Loucy (cell line): ENCODE results near the gene CSNK2A2.

Experiments used
- H2AFZ ChIP-seq: fragments of 200-600 bp; sonication (generic); 2 replicates; pipeline ENCODE4 v1.6.0; 2016; ENCODE audit warnings: antibody characterized with exemption, mild to moderate bottlenecking, low read length, moderate library complexity
- H3F3A ChIP-seq: fragments of 200-600 bp; 2 replicates; pipeline ENCODE4 v1.6.0; 2016; ENCODE audit warnings: antibody characterized with exemption, low read depth, mild to moderate bottlenecking
- H3K27me3 ChIP-seq: fragments of 200-600 bp; sonication (generic); 2 replicates; pipeline ENCODE4 v1.6.1; 2014; ENCODE audit warnings: low read length, mild to moderate bottlenecking; ENCODE audit not compliant: insufficient read depth, poor library complexity, severe bottlenecking
- H3K36me3 ChIP-seq: fragments of 200-600 bp; sonication (generic); 2 replicates; pipeline ENCODE4 v1.6.1; 2016; ENCODE audit warnings: low read length; ENCODE audit not compliant: insufficient read depth
- H3K4me1 ChIP-seq: fragments of 200-600 bp; sonication (generic); 2 replicates; pipeline ENCODE4 v1.5.1; 2014; ENCODE audit warnings: low read length, mild to moderate bottlenecking; ENCODE audit not compliant: insufficient read depth, poor library complexity, severe bottlenecking
- H3K4me2 ChIP-seq: fragments of 200-600 bp; sonication (generic); 2 replicates; pipeline ENCODE4 v1.6.0; 2014; ENCODE audit warnings: antibody characterized with exemption, low read length, low read depth, mild to moderate bottlenecking; ENCODE audit not compliant: poor library complexity, severe bottlenecking
- H3K4me3 ChIP-seq: fragments of 200-600 bp; sonication (generic); 2 replicates; pipeline ENCODE4 v1.5.1; 2014; ENCODE audit warnings: low read length, mild to moderate bottlenecking, mixed read lengths; ENCODE audit not compliant: poor library complexity, severe bottlenecking
- H3K79me2 ChIP-seq: fragments of 200-600 bp; sonication (generic); 2 replicates; pipeline ENCODE4 v1.6.1; 2014; ENCODE audit warnings: low read length; ENCODE audit not compliant: insufficient read depth
- H3K9ac ChIP-seq: fragments of 200-600 bp; sonication (generic); 2 replicates; pipeline ENCODE4 v1.6.0; 2014; ENCODE audit warnings: mild to moderate bottlenecking, low read depth, low read length, moderate library complexity; ENCODE audit not compliant: poor library complexity, severe bottlenecking
- H3K9me2 ChIP-seq: fragments of 200-600 bp; sonication (generic); replicated peaks from 2 replicates; pipeline ENCODE4 v1.6.1; 2016; ENCODE audit warnings: low read depth, low read length, mixed read lengths
- H3K9me3 ChIP-seq: fragments of 200-600 bp; sonication (generic); 2 replicates; pipeline ENCODE4 v1.6.1; 2014; ENCODE audit warnings: mild to moderate bottlenecking, antibody characterized with exemption, low read length, low read depth; ENCODE audit not compliant: insufficient read depth
- H4K20me1 ChIP-seq: fragments of 200-600 bp; sonication (generic); 2 replicates; pipeline ENCODE4 v1.6.0; 2014; ENCODE audit warnings: antibody characterized with exemption, low read length, mild to moderate bottlenecking; ENCODE audit not compliant: insufficient read depth, poor library complexity, severe bottlenecking
- EZH2phosphoT487 ChIP-seq: fragments of 200-600 bp; IDR thresholded peaks from 2 replicates; pipeline ENCODE4 v1.6.1; 2018; ENCODE audit warnings: antibody characterized with exemption, mild to moderate bottlenecking, moderate library complexity, borderline replicate concordance
- TF ChIP-seq, protein P1 (sequence below): fragments of 200-600 bp; sonication (generic); conservative IDR thresholded peaks from 2 replicates; pipeline ENCODE4 v1.5.1; 2014; ENCODE audit warnings: mild to moderate bottlenecking, antibody characterized with exemption, low read length

The CSNK2A2 gene

DNA sequence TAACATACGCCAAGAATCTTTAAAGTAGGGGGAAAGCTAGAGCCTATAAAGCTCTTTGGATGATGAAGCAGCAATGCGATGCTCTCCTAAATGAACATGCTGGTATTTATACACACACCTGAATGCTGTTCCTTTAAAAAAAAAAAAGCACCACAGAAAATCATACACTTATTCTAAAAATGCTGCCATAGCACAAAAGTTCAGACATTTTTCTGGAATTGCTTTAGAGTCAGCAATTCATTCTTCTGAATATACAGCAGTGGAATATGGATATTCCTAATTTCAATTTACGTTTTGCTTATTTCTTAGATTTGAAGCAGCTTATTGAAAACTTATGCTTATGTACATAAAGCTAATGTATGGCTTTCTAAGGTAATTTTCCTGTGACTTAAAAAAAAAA, 3.1 kb downstream of the CSNK2A2 start:
- H3K4me2 ChIP-seq: peak overlapping the region; percentile 93
- peaks cover 42% of the 10 kb centered on the region for H3K4me1 ChIP-seq
- H3K79me2 ChIP-seq: peaks cover 74% of the 10 kb centered on the region
- H3K4me3 ChIP-seq: peak overlapping the region; percentile 78
- H3K9me2 ChIP-seq: no peaks in the 10 kb centered on the region
- no peaks in the 10 kb centered on the region for H3K9me3 ChIP-seq
- TF ChIP-seq, protein P1, sequence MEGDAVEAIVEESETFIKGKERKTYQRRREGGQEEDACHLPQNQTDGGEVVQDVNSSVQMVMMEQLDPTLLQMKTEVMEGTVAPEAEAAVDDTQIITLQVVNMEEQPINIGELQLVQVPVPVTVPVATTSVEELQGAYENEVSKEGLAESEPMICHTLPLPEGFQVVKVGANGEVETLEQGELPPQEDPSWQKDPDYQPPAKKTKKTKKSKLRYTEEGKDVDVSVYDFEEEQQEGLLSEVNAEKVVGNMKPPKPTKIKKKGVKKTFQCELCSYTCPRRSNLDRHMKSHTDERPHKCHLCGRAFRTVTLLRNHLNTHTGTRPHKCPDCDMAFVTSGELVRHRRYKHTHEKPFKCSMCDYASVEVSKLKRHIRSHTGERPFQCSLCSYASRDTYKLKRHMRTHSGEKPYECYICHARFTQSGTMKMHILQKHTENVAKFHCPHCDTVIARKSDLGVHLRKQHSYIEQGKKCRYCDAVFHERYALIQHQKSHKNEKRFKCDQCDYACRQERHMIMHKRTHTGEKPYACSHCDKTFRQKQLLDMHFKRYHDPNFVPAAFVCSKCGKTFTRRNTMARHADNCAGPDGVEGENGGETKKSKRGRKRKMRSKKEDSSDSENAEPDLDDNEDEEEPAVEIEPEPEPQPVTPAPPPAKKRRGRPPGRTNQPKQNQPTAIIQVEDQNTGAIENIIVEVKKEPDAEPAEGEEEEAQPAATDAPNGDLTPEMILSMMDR: no peak
- no peak for TF ChIP-seq EZH2phosphoT487
- peak overlapping the region; percentile 23 for H3K9ac ChIP-seq
- H3K36me3 ChIP-seq: peaks cover 33% of the 10 kb centered on the region
- H4K20me1 ChIP-seq: peaks cover 49% of the 10 kb centered on the region
- no peaks in the 10 kb centered on the region for H3F3A ChIP-seq
- no peaks in the 10 kb centered on the region for H3K27me3 ChIP-seq
- H2AFZ ChIP-seq: no peak overlapping the region

DNA sequence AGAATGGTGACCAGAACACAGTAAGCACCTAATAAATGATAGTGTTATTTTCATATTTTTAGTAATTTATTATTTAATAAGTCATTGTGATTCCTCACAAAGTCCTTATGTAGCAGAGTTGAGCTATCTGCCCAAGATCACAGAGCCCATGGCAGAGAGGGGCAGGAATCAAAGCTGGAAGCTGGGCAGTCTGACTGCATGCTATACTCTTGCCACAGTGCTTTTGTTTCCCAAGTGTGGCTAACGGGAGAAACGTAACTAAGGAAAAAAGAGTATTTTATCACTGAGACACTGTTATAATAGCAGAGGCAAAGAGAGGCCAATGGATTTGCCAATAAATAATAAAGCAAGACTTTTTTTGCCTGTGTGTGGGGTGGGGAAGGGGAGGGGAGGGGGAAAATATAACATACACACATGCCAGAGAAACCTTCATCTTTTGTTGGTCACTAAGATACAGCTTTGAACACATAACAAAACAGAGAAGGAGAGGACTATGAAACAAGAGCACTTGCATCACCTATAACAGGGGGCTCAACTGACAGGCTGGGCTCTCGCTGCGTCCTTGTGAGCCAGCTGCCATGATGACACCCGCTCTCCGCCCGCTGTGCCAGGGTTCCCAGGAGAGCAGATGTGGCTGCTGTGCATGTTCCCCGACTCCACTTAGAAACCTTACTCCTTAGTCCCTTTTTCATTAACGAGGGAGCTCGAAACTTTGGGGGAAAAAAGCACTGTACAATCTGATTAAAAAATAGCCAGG, 10.1 kb downstream of the CSNK2A2 start:
- TF ChIP-seq, protein P1: no peak
- no peak for TF ChIP-seq EZH2phosphoT487
- Histone ChIP-seq H4K20me1 (peaks cover 25% of the 10 kb centered on the region), H3K9me3 (no peaks in the 10 kb centered on the region), H3K9ac (no peak overlapping the region), H2AFZ (no peak overlapping the region), H3K79me2 (peaks cover 39% of the 10 kb centered on the region), H3K4me1 (peaks cover 7% of the 10 kb centered on the region), H3K27me3 (no peaks in the 10 kb centered on the region), H3F3A (0 out of 2 replicates have a peak, but pooled peaks cover 3% of the 10 kb centered on the region), H3K9me2 (no peaks in the 10 kb centered on the region), H3K4me3 (no peak overlapping the region), H3K36me3 (peaks cover 84% of the 10 kb centered on the region), H3K4me2 (no peak overlapping the region)

DNA sequence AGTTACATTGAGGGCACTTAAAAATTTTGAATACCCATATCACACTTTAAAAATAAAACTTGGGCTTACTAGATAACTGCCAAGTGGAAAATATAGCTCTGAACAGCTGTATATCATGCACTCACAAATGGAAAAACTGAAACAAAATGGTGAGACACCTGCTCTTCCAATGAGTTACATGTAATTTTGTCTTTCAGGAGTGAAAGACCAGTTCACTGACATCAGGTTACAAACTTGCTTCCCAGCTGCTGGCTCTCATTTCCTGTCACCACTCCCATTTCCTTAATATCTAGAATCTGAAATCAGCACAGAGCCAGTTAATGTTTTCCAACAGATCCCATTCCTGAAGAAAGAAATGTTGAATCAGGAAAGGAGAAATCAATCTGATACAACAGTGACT, 10.8 kb downstream of the CSNK2A2 start:
- Histone ChIP-seq H3K9me3 (no peaks in the 10 kb centered on the region), H3K4me1 (peaks cover 7% of the 10 kb centered on the region), H3K4me2 (no peak overlapping the region), H3K4me3 (no peak overlapping the region), H3K9me2 (no peaks in the 10 kb centered on the region), H3K27me3 (no peaks in the 10 kb centered on the region), H3K36me3 (peaks cover 82% of the 10 kb centered on the region), H2AFZ (no peak overlapping the region), H3K79me2 (peaks cover 32% of the 10 kb centered on the region), H4K20me1 (peaks cover 22% of the 10 kb centered on the region), H3K9ac (no peak overlapping the region), H3F3A (0 out of 2 replicates have a peak, but pooled peaks cover 3% of the 10 kb centered on the region)
- no peak for TF ChIP-seq EZH2phosphoT487
- TF ChIP-seq, protein P1: no peak
